Activated naive CD8-positive, alpha-beta T cell (primary cell): ENCODE measurements around the gene AQP5.

Source experiments
- H3K27ac Mint-ChIP-seq: one replicate; pipeline ENCODE4 v1.8.0; 2021; ENCODE audit warnings: mixed read lengths
- H3K27me3 Mint-ChIP-seq: one replicate; pipeline ENCODE4 v1.8.0; 2021; ENCODE audit warnings: mixed read lengths
- H3K36me3 Mint-ChIP-seq: one replicate; pipeline ENCODE4 v1.8.0; 2021; ENCODE audit warnings: mixed read lengths
- H3K4me1 Mint-ChIP-seq: one replicate; pipeline ENCODE4 v1.8.0; 2021; ENCODE audit warnings: low read depth, mixed read lengths
- H3K4me3 Mint-ChIP-seq: one replicate; pipeline ENCODE4 v1.8.0; 2021; ENCODE audit warnings: mild to moderate bottlenecking, mixed read lengths
- H3K9me3 Mint-ChIP-seq: one replicate; pipeline ENCODE4 v1.8.0; 2021; ENCODE audit warnings: low read depth, mixed read lengths

AQP5 gene

DNA sequence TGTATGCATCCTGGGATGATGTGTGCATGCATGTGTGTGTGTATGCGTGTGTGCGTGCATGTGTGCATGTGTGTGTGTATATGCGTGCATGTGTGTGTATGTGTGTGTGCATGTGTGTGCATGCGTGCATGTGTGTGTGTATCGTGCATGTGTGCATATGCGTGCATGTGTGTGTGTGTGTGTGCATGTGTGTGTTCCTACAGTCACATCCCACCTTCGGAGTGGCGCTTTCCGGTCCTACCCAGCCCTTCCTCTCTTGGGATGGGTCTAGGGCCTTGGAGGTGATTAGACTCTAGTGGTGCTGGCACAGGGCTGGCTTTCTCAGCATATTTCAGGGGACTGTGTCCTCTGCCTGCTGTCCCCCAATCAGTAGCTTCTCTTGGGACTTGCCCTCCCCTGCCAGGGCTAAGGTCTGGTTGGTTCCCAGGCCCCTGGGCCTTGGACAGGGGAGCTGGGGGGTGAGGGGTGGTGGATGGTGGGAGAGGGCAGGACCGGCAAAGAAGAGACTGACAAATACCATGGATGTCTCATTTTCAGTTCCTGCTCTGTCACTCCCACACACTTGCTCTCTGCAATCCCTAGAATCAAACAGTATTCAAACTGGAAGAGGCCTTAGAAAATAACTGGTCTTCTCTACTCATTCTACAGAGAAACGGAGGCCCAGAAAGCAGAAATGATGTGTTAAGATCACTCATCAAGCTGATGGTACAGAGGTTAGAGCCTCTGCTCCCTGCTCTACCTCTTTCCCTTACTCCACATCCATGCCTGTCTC lies 36.1 kb upstream of the AQP5 start:
- H3K9me3 Mint-ChIP-seq, result no peaks in the 10 kb centered on the region
- H3K4me1 Mint-ChIP-seq, result peaks cover 2% of the 10 kb centered on the region
- no peak overlapping the region for H3K4me3 Mint-ChIP-seq
- H3K27me3 Mint-ChIP-seq, result no peaks in the 10 kb centered on the region
- H3K36me3 Mint-ChIP-seq, result no peaks in the 10 kb centered on the region
- H3K27ac Mint-ChIP-seq, result no peak overlapping the region

DNA sequence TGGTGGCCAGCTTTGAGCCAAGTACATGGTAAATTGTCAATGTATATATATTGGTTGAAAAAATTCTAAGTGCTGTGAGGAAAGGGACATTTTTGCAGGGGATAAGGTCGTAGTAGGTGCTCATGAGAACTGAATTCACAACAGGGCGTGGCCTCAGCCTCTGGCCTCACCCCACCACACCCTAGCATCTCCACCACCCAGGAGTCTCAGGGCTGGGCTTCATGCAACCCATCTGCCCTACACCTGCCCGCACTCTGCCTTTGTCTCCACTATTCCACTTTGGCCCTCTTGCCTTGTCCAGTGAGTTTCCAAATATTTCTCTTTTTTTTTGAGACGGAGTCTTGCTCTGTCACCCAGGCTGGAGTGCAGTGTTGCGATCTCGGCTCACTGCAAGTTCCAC lies 33.2 kb upstream of the AQP5 start:
- H3K4me3 Mint-ChIP-seq, result no peak overlapping the region
- H3K36me3 Mint-ChIP-seq, result no peaks in the 10 kb centered on the region
- peaks cover 9% of the 10 kb centered on the region for H3K4me1 Mint-ChIP-seq
- H3K9me3 Mint-ChIP-seq, result no peaks in the 10 kb centered on the region
- no peak overlapping the region for H3K27ac Mint-ChIP-seq
- H3K27me3 Mint-ChIP-seq, result no peaks in the 10 kb centered on the region

DNA sequence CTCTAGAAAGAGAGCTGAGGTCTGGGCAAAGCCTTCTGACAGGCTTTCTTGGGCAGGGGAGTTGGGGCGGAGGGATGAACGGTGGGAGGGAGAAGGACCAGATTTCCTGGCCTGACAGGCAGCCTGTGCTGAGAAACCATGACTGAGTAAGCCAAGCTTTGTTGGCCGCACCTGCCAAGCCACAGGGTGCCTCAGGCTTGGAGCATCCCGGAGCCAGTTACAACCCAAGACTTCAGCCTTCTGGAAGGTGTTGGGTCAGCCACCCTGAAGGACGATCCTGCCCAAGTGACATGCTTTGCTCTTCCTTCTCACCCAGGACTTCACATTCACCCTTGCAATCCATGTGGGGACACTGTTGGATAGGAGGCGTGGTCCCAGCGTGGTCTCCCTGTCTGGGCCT lies 32.1 kb upstream of the AQP5 start:
- peaks cover 9% of the 10 kb centered on the region for H3K4me1 Mint-ChIP-seq
- no peaks in the 10 kb centered on the region for H3K36me3 Mint-ChIP-seq
- H3K27me3 Mint-ChIP-seq, result no peaks in the 10 kb centered on the region
- no peak overlapping the region for H3K27ac Mint-ChIP-seq
- no peak overlapping the region for H3K4me3 Mint-ChIP-seq
- H3K9me3 Mint-ChIP-seq, result no peaks in the 10 kb centered on the region

DNA sequence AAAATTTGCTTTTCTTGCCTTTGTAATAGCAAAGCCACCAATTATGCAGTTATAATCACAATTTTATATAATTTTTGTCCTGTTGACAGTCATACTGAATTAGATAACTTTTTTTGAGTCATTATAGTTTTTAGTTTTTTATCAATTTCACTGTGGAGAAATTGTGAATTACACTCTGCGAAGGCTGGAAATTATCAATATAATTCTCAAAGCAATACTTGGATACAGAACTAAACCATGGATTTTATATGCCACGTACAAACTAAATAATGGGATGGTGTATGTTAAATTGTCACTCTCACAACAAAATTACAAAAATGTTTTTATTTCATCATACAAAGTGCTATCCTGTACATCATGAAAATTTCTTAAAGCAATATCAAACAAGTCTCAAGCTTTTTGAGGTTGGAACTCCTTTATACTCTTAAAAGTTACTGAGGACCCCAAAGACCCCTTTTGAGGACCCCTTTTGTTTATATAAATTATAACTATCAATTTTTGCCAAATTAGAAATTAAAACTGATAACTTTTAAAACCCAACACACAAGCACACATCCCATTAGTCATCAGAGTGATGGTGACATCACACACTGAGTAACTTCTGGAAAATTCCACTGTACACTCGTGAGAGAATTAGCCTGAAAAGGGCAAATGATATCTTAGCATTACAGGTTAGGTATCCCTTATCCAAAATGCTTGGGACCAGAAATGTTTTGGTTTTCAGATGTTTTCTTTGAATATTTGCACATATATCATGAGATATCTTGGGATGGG lies 31.0 kb upstream of the AQP5 start:
- Mint-ChIP-seq H3K36me3 (no peaks in the 10 kb centered on the region), H3K27me3 (no peaks in the 10 kb centered on the region), H3K4me1 (peaks cover 9% of the 10 kb centered on the region), H3K27ac (no peak overlapping the region), H3K9me3 (no peaks in the 10 kb centered on the region), H3K4me3 (no peak overlapping the region)

DNA sequence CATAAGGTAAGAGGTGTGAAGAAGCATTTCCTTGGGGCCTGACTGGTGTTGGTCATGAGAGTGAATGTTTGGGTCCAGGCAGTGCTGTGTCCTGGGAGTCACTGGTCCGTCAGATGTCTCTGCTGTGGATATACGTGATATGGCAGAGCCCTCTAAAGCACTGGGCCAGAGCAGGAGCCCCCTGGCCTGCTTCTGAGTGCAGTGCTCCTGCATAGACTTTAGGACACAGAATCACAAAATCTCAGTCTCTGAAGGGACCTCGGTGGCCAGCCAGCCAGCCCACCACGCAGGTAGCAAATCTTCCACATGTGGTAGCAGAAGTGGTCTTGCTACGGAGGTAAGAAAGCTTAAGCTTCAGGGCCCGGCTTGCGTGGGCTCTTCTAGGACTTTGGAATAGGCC lies 29.6 kb upstream of the AQP5 start:
- peaks cover 9% of the 10 kb centered on the region for H3K4me1 Mint-ChIP-seq
- H3K27ac Mint-ChIP-seq, result no peak overlapping the region
- no peaks in the 10 kb centered on the region for H3K27me3 Mint-ChIP-seq
- no peaks in the 10 kb centered on the region for H3K36me3 Mint-ChIP-seq
- no peaks in the 10 kb centered on the region for H3K9me3 Mint-ChIP-seq
- no peak overlapping the region for H3K4me3 Mint-ChIP-seq

DNA sequence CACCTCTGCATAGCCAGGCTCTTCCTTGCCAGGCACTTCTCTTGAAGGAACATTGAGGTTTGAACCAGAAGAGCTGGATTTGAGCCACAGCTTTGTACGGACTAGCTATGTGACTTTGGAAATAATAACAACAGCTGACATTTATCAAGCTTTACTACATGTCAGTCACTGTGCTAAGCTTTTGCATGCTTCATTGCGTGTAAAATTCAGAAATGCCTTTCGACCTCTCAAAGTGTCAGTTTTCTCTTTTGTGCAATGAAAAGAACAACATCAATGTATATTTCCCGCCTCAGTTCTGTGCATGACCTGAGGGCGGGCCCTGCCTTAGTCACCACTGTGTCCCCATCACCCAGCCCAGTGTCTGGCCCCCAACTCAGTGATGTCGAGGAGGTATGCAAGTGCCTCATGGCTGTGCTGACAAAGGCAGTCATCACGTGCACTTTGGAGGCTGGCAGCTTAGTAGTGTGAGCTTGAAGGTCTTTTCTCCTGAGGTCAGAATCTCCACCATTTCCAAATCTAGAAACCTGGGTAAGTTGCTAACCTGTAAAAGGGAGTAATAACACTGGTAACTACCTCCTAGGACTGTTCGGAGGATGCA lies 29.0 kb upstream of the AQP5 start:
- no peaks in the 10 kb centered on the region for H3K27me3 Mint-ChIP-seq
- no peak overlapping the region for H3K27ac Mint-ChIP-seq
- no peaks in the 10 kb centered on the region for H3K9me3 Mint-ChIP-seq
- peaks cover 9% of the 10 kb centered on the region for H3K4me1 Mint-ChIP-seq
- no peak overlapping the region for H3K4me3 Mint-ChIP-seq
- H3K36me3 Mint-ChIP-seq, result no peaks in the 10 kb centered on the region

DNA sequence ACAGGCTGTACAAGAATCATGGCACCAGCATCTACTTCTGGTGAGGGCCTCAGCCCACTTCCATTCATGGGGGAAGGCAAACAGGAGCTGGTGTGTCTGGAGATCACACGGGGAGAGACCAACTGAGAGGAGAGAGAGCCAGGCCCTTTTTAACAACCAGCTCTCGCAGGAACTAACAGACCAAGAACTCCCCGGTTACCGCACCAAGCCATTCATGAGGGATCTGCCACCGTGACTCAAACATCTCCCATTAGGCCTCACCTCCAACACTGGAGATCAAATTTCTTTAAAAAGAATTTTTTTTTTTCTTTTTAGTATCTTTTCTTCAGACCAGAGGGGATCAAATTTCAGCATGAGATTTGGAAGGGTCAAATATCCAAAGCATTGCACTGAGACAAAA lies 27.9 kb upstream of the AQP5 start:
- Mint-ChIP-seq H3K4me3 (no peak overlapping the region), H3K4me1 (peaks cover 9% of the 10 kb centered on the region), H3K27me3 (no peaks in the 10 kb centered on the region), H3K9me3 (no peaks in the 10 kb centered on the region), H3K36me3 (no peaks in the 10 kb centered on the region), H3K27ac (no peak overlapping the region)

DNA sequence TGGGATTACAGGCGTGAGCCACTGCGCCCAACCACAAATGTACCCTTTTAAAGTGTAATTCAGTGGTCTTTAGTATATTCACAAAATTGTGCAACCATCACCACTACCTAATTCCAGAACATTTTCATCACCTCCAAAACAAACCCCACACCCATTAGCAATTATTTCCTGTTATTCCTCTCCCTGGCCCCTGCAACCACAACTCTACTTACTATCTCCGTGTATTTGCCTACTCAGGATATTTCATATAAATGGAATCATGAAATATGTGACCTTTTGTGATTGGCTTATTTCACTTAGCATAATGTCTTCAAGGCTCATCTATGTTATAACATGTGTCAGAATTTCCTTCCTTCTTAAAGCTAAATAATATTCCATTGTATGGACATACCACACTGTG lies 27.2 kb upstream of the AQP5 start:
- no peaks in the 10 kb centered on the region for H3K27me3 Mint-ChIP-seq
- peaks cover 9% of the 10 kb centered on the region for H3K4me1 Mint-ChIP-seq
- H3K27ac Mint-ChIP-seq, result no peak overlapping the region
- H3K4me3 Mint-ChIP-seq, result no peak overlapping the region
- H3K9me3 Mint-ChIP-seq, result no peaks in the 10 kb centered on the region
- H3K36me3 Mint-ChIP-seq, result no peaks in the 10 kb centered on the region

DNA sequence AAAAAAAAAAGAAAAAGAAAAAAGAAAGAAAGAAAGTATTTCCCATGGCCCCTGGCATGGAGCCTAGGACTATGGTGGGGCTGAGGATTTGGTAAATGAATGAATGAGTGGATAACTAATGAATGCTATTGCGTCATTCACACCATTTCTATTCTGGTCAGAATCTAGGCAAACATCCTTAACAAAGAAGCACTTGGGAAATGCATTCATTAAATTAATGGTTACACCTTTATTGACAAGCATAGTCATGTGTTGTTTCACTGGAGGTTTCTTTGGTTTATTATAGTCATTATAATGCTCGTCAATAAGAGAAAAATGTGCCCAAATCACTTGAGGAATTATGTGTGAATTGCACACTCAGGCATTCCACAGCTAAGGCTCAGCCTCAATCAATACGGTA lies 24.7 kb upstream of the AQP5 start:
- Mint-ChIP-seq H3K27ac (no peak overlapping the region), H3K4me1 (no peaks in the 10 kb centered on the region), H3K36me3 (no peaks in the 10 kb centered on the region), H3K9me3 (no peaks in the 10 kb centered on the region), H3K4me3 (no peak overlapping the region), H3K27me3 (no peaks in the 10 kb centered on the region)

DNA sequence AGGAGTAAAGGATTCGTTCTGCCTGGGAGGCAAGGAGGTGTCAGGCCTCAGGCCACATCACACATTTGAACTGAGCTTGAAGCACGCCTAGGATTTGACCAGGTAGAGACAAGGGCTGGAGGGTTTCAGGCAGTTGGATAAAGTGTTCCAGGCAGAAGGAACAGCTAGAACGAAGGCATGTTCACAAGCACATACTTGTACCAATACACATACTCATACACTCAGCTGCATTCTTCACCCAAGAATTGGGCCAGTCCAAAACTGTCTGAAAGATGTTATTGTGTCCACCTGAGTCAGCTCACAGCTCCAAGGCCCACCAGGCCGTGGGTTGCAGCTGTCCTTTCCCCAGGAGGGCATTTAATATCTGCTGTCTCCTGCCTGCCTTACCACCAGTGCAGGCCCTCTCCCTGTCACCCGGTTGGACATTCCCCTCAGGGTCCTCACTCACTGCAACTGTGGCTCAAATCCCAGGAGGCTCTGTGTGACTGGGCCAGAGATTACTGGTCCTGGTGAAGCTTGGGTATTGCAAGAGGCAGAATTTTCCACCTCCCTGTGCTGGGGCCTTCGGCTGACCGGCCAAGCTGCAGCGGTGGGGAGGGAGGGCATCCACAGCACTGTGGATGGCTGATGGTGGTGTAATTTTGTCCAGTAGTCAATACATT lies 23.9 kb upstream of the AQP5 start:
- H3K4me1 Mint-ChIP-seq, result no peaks in the 10 kb centered on the region
- no peaks in the 10 kb centered on the region for H3K27me3 Mint-ChIP-seq
- H3K4me3 Mint-ChIP-seq, result no peak overlapping the region
- no peaks in the 10 kb centered on the region for H3K9me3 Mint-ChIP-seq
- H3K27ac Mint-ChIP-seq, result no peak overlapping the region
- no peaks in the 10 kb centered on the region for H3K36me3 Mint-ChIP-seq

DNA sequence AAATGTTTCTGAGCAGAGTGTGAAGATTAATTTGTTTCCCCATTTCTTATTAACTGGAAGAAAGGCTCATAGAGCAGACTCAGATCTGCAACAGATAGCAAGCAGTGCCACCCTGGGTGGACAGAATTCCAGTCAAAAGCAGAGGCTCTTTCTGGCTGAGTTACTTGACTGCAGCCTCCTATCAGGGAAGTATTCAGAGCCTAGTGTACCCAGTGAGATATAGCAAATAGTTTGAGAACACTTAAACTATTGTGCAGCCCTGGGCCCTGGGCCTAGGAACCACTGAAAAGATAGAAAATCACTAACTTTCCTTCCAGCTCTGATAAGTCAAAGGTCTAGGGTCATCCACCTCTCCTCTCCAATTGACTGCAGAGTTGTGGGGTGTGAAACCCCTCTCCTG lies 22.4 kb upstream of the AQP5 start:
- no peak overlapping the region for H3K4me3 Mint-ChIP-seq
- H3K27ac Mint-ChIP-seq, result no peak overlapping the region
- no peaks in the 10 kb centered on the region for H3K9me3 Mint-ChIP-seq
- H3K36me3 Mint-ChIP-seq, result no peaks in the 10 kb centered on the region
- H3K27me3 Mint-ChIP-seq, result no peaks in the 10 kb centered on the region
- peaks cover under 1% of the 10 kb centered on the region for H3K4me1 Mint-ChIP-seq

DNA sequence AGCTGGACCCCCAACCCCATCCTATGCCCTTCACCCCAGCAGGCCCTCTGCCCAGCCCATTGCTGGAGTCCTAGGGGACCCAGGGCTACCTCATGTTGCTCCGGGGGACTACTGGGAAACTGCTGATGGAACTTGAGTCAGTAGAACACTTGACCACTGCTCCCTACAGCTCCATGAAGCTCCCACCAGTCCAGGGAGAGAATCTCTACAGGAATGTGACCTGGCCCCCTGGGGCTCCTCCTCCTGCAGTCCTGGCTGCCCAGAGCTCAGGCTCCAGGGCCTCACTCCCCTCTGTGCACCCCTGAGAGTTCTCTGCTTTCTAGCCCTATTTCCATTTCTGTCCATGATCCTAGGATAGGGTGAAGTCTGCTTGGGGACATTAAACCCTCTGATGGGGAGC lies 22.0 kb upstream of the AQP5 start:
- Mint-ChIP-seq H3K4me3 (no peak overlapping the region), H3K4me1 (peaks cover 4% of the 10 kb centered on the region), H3K27ac (no peak overlapping the region), H3K9me3 (no peaks in the 10 kb centered on the region), H3K36me3 (no peaks in the 10 kb centered on the region), H3K27me3 (no peaks in the 10 kb centered on the region)

DNA sequence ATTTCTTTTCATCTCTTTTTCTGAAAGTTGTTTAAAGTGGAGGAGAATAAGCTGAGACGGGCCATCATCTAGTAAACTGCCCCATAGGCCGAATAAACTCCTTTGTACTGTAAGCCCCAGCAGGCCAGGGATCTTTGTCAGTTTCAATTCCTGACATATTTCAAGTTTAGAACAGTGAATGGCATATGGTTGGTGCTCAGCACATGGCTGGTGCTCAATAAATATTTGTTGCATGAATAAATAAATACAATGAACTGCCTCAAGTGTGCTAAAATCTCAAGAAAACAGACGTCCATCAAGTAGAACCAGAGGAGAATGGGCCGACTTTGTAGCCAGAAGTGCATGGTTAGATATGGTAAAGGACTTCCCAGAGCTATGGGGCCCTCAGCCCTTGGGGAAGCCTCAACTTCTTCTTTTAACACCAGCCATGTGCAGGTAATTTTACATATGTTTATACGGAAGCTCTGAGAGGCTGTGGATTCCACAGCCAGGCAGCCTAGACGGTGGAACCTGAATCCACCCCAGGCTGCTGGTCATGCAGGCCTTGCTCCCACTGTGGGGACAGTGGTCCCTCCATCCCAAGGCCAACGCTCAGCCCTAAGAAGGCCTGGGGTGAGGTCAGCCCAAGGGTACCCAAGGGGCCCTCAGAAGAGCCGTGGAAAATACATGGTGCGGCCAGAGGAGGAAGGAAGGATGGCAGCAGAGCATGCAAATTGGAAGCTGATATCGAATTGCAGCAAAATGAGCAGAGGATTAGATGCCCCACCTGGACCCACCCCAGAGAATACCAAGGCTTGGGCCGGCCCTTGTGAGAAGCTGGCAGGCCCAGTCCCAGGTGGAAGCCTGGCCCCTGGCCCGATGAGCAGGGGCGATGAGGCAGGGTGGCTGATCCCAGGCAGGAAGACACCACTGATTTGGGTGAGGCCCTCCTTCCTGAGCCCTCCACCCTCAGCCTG lies 19.8 kb upstream of the AQP5 start:
- H3K4me1 Mint-ChIP-seq, result peaks cover 18% of the 10 kb centered on the region
- H3K36me3 Mint-ChIP-seq, result no peaks in the 10 kb centered on the region
- no peaks in the 10 kb centered on the region for H3K27me3 Mint-ChIP-seq
- H3K27ac Mint-ChIP-seq, result no peak overlapping the region
- no peaks in the 10 kb centered on the region for H3K9me3 Mint-ChIP-seq
- no peak overlapping the region for H3K4me3 Mint-ChIP-seq

DNA sequence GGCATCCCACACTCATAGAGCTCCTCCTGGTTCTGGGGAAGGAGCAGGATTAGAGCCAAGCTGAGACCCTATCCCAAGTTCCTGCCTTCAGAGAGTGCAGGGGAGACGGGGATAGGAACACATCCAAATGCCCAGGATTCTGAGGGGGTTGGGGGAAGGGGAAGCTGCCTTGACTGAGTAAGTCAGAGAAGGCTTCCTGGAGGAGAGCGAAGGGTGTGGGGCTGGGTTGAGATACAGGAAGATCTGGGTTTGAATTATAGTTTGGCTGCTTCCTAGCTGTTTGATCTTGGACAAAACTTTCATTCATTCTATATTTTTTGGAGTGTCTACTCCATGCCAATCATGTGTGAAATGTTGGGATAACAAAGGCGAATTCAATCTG lies 19.2 kb upstream of the AQP5 start:
- no peaks in the 10 kb centered on the region for H3K27me3 Mint-ChIP-seq
- H3K27ac Mint-ChIP-seq, result no peak overlapping the region
- H3K36me3 Mint-ChIP-seq, result no peaks in the 10 kb centered on the region
- no peak overlapping the region for H3K4me3 Mint-ChIP-seq
- no peaks in the 10 kb centered on the region for H3K9me3 Mint-ChIP-seq
- peaks cover 18% of the 10 kb centered on the region for H3K4me1 Mint-ChIP-seq
